HepG2 (cell line): ENCODE results near the gene IFNAR1. TPM values are rescaled to one million over a fixed set of nuclear protein-coding genes. Genes with fewer than 3 reads are reported as not detected.

ENCODE experiments used
- AGO2 ChIP-seq: fragments of 200-400 bp; formaldehyde crosslinking; optimal IDR thresholded peaks from 2 replicates; pipeline ENCODE3; 2017; ENCODE audit warnings: mild to moderate bottlenecking, low read depth, low read length, moderate library complexity
- EHMT2 ChIP-seq: fragments of 200-600 bp; sonication (generic); IDR thresholded peaks from 2 replicates; pipeline ENCODE4 v1.7.0; 2017; ENCODE audit warnings: antibody characterized with exemption, low read depth, low read length, borderline replicate concordance
- ELF3 ChIP-seq: IDR thresholded peaks from 2 replicates; pipeline ENCODE4 v1.6.1; 2016; ENCODE audit warnings: missing genetic modification reagents, missing compliant biosample characterization
- EP300 ChIP-seq, 3 experiments: sonication (generic) in 1 of 3; formaldehyde crosslinking in 1 of 3; IDR thresholded peaks; 2 replicates each; pipeline versions ENCODE4 v1.5.1 to v1.6.1; 2011 to 2020; ENCODE audit warnings: low read depth in 2 of 3, low read length in 2 of 3, borderline replicate concordance in 1 of 3, improper control_type of control experiment in 1 of 3, mild to moderate bottlenecking in 1 of 3, missing genetic modification reagents in 1 of 3, moderate library complexity in 1 of 3
- FOSL2 ChIP-seq: sonication (generic); formaldehyde crosslinking; IDR thresholded peaks from 2 replicates; pipeline ENCODE4 v1.4.0; 2020; ENCODE audit warnings: missing genetic modification reagents
- GABPA ChIP-seq, 2 experiments: IDR thresholded peaks; 2 replicates each; pipeline ENCODE4 v1.6.1; 2011 to 2016; ENCODE audit warnings: low read depth in 2 of 2, low read length in 1 of 2, missing biosample characterization in 1 of 2, missing genetic modification characterization in 1 of 2
- GABPB1 ChIP-seq: IDR thresholded peaks from 2 replicates; pipeline ENCODE4 v1.6.1; 2016; ENCODE audit warnings: mild to moderate bottlenecking, missing genetic modification reagents, moderate library complexity, missing compliant biosample characterization
- GATAD2A ChIP-seq: IDR thresholded peaks from 2 replicates; pipeline ENCODE4 v1.6.1; 2016
- HMG20A ChIP-seq: IDR thresholded peaks from 2 replicates; pipeline ENCODE4 v1.6.1; 2016; ENCODE audit warnings: borderline replicate concordance
- HNRNPL ChIP-seq: fragments of 200-400 bp; formaldehyde crosslinking; IDR thresholded peaks from 2 replicates; pipeline ENCODE4 v1.6.1; 2017; ENCODE audit warnings: mild to moderate bottlenecking, low read depth, low read length
- KDM1A ChIP-seq: IDR thresholded peaks from 2 replicates; pipeline ENCODE4 v1.6.1; 2016; ENCODE audit warnings: missing compliant biosample characterization
- NFYB ChIP-seq: sonication (generic); formaldehyde crosslinking; IDR thresholded peaks from 2 replicates; pipeline ENCODE4 v1.4.0; 2020; ENCODE audit warnings: missing genetic modification reagents
- PHF21A ChIP-seq: sonication (generic); formaldehyde crosslinking; IDR thresholded peaks from 2 replicates; pipeline ENCODE4 v1.5.0; 2020; ENCODE audit warnings: mild to moderate bottlenecking, missing genetic modification reagents
- PHF5A ChIP-seq: IDR thresholded peaks from one replicate; pipeline ENCODE4 v1.6.1; 2018; ENCODE audit warnings: low read depth, missing genetic modification reagents; ENCODE audit not compliant: unreplicated experiment
- RXRB ChIP-seq: IDR thresholded peaks from 2 replicates; pipeline ENCODE4 v1.6.1; 2016; ENCODE audit warnings: borderline replicate concordance, missing genetic modification reagents, missing compliant biosample characterization
- SAP130 ChIP-seq: IDR thresholded peaks from 2 replicates; pipeline ENCODE4 v1.6.1; 2016; ENCODE audit warnings: low read depth
- SP1 ChIP-seq, 2 experiments: fragments of 450-650 bp in 1 of 2; sonication (generic) in 1 of 2; formaldehyde crosslinking in 1 of 2; IDR thresholded peaks; 2 replicates each; pipeline versions ENCODE4 v1.4.0 to v1.6.1; 2016 to 2020; ENCODE audit warnings: missing genetic modification reagents in 1 of 2
- SP4 ChIP-seq: sonication (generic); formaldehyde crosslinking; IDR thresholded peaks from 2 replicates; pipeline ENCODE4 v1.8.1; 2023; ENCODE audit warnings: mild to moderate bottlenecking, missing genetic modification reagents
- SYNCRIP ChIP-seq: fragments of 200-400 bp; formaldehyde crosslinking; IDR thresholded peaks from 2 replicates; pipeline ENCODE4 v1.6.1; 2018; ENCODE audit warnings: mild to moderate bottlenecking, low read depth, low read length; ENCODE audit not compliant: insufficient read depth
- USF2 ChIP-seq, 2 experiments: sonication (generic) in 1 of 2; formaldehyde crosslinking in 1 of 2; IDR thresholded peaks; 2 replicates each; pipeline versions ENCODE4 v1.5.1 to v1.6.1; 2011 to 2020; ENCODE audit warnings: borderline replicate concordance in 1 of 2, low read depth in 1 of 2, low read length in 1 of 2, mild to moderate bottlenecking in 1 of 2, missing genetic modification reagents in 1 of 2, moderate library complexity in 1 of 2
- ZBTB38 ChIP-seq: sonication (generic); formaldehyde crosslinking; IDR thresholded peaks from 2 replicates; pipeline ENCODE4 v1.5.1; 2020; ENCODE audit warnings: mild to moderate bottlenecking, missing genetic modification reagents
- ZFP91 ChIP-seq: sonication (generic); formaldehyde crosslinking; IDR thresholded peaks from 2 replicates; pipeline ENCODE4 v1.9.0; 2022; ENCODE audit warnings: missing genetic modification reagents, mild to moderate bottlenecking, borderline replicate concordance
- ZNF335 ChIP-seq: sonication (generic); formaldehyde crosslinking; IDR thresholded peaks from 2 replicates; pipeline ENCODE4 v1.4.0; 2020; ENCODE audit warnings: missing genetic modification reagents
- ZNF670 ChIP-seq: sonication (generic); formaldehyde crosslinking; IDR thresholded peaks from 2 replicates; pipeline ENCODE4 v1.8.0; 2022; ENCODE audit warnings: mild to moderate bottlenecking, missing genetic modification reagents, borderline replicate concordance
- ZNF878 ChIP-seq: sonication (generic); formaldehyde crosslinking; IDR thresholded peaks from 2 replicates; pipeline ENCODE4 v1.8.1; 2023; ENCODE audit warnings: mild to moderate bottlenecking, missing genetic modification reagents, moderate library complexity
- polyA plus RNA-seq, 8 experiments: library from polyadenylated mRNA; depleted of rRNA in 3 of 8; stranded (reverse) in 7 of 8; unstranded in 1 of 8; fragments of >200 nt; fragmentation: Illumina TruSeq in 4 of 8; extraction: Trizol in 4 of 8; gene quantifications; 2 replicates each; pipeline versions ENCODE4 v1.2.1 to v1.2.3, GENCODE V29; 2011 to 2016; ENCODE audit warnings: low read depth in 4 of 8, missing spikeins in 1 of 8, mixed read lengths in 1 of 8; ENCODE audit not compliant: insufficient read depth in 1 of 8
- total RNA-seq, 5 experiments: library from RNA; depleted of rRNA; stranded (reverse); fragments of >200 nt; fragmentation: Illumina TruSeq; extraction: Trizol; gene quantifications; 2 replicates each; pipeline ENCODE4 v1.2.3, GENCODE V29; 2016; ENCODE audit warnings: low read depth in 1 of 5

IFNAR1 gene
- total and polyA plus RNA-seq, 2 of the 13 experiments (the other 11 are each of a cell fraction or from before 2014, with no cell fraction given), result 6.7 to 9.3 TPM

GRCh38 chr21:33380483-33380998, 55.8 kb downstream of the IFNAR1 start (continued):
- TF ChIP-seq SYNCRIP (no peak), ZNF670 (CRISPR knock-in tag) (0 out of 2 replicates have a peak, but pooled peaks have one; percentile 24), ZBTB38 (CRISPR knock-in tag) (0 out of 2 replicates have a peak, but pooled peaks have one; percentile 47), NFYB (CRISPR knock-in tag) (no peak), USF2 (IDR thresholded peaks at IDR 0.05; ENCODE audit: low read depth, low read length) (no peak), USF2 (CRISPR knock-in tag; IDR thresholded peaks at IDR 0.05; ENCODE audit: borderline replicate concordance) (peak; percentile 68; the same call in 1 of the 2 replicates), FOSL2 (CRISPR knock-in tag) (peak; percentile 96), HMG20A (CRISPR knock-in tag) (0 out of 2 replicates have a peak, but pooled peaks have one; percentile 17), PHF21A (CRISPR knock-in tag) (0 out of 2 replicates have a peak, but pooled peaks have one; percentile 28), SP4 (CRISPR knock-in tag) (no peak), RXRB (CRISPR knock-in tag) (peak; percentile 18; the same call in 1 of the 2 replicates), ZNF335 (CRISPR knock-in tag) (0 out of 2 replicates have a peak, but pooled peaks have one; percentile 10), EP300 (IDR thresholded peaks at IDR 0.05; ENCODE audit: low read depth in 2 of 2, low read length in 2 of 2) (0 out of 4 replicates have a peak, but pooled peaks of 1 of the 2 experiments have one; percentile 6), EP300 (CRISPR knock-in tag; IDR thresholded peaks at IDR 0.05; ENCODE audit: borderline replicate concordance) (no peak), ZNF878 (CRISPR knock-in tag) (no peak), AGO2 (no peak), KDM1A (CRISPR knock-in tag) (no peak), GATAD2A (CRISPR knock-in tag) (peak; percentile 28; the same call in 1 of the 2 replicates), SAP130 (CRISPR knock-in tag) (peak; percentile 41; the same call in 1 of the 2 replicates), ELF3 (CRISPR knock-in tag) (peak; percentile 33; the same call in 1 of the 2 replicates), SP1 (IDR thresholded peaks at IDR 0.05) (no peak), SP1 (CRISPR knock-in tag; IDR thresholded peaks at IDR 0.05) (no peak), PHF5A (CRISPR knock-in tag) (no peak), ZFP91 (CRISPR knock-in tag) (no peak), HNRNPL (peak; percentile 83), GABPA (IDR thresholded peaks at IDR 0.05; ENCODE audit: low read depth, low read length) (0 out of 2 replicates have a peak, but pooled peaks have one; percentile 10), GABPA (CRISPR knock-in tag; IDR thresholded peaks at IDR 0.05; ENCODE audit: low read depth) (no peak), GABPB1 (CRISPR knock-in tag) (no peak), EHMT2 (no peak)
